Fibroblast of skin of abdomen (primary cell): ENCODE data around the gene NHSL2. TPM values are rescaled to one million over a fixed set of nuclear protein-coding genes. Genes with fewer than 3 reads are reported as not detected.
"Not testable (repeated sequence)": the region's sequence is repeated elsewhere in the genome, so short reads cannot be mapped to it uniquely, and the experiment has no call there.

Experiments used
- DNase-seq: peaks from one replicate; pipeline ENCODE4 v3.0.0-alpha.2; 2013
- polyA plus RNA-seq, 2 experiments: library from polyadenylated mRNA; unstranded; fragments of 120-200 nt; gene quantifications; one replicate each; pipeline ENCODE4 v1.2.1, GENCODE V29; 2013; ENCODE audit not compliant: insufficient read length in 2 of 2

Gene NHSL2
- 14.4 TPM for polyA plus RNA-seq (2013, experiment 1 of 2; ENCODE audit: insufficient read length)
- polyA plus RNA-seq (2013, experiment 2 of 2; ENCODE audit: insufficient read length): 12.1 TPM

DNA sequence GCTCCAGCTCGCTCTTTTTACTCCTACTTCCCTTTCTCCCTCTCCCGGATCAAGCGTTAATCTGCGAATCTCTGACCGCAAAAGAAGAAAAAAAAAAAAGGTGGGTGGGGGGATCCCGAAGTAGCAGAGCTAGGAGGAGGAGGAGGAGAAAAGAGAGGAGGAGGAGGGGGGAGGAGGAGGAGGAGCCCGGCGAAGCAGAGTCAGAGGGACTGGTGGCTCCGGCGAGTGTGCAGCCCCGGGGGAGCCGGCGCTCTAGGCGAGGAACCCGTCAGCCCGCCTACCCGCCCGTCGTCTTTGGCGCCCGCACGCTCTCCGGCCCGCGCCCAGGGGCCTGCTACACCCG lies at the start of gene NHSL2:
TSS of gene NHSL2 (plus strand) at position 203 of the 343 bp plus-strand sequence.
- no peak for DNase-seq

DNA sequence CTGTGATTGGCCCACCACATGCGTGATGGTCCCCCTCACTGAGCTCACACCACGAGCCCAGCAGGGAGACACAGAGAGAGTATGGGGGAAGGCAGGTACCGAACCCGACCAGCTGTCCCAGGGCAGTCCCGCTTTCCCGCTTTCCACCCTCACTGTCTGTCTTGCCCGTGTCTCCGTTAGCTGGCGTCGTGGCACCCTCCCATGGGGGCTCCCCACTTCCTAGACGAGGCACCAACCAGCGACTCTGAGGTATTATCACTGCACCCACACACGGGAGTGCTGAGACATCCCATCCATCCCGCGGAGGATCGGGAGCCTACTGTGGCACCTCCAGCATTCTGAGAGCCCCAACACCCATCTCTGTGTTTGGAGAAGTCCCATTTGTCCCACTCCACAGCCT lies 43.0 kb upstream of the NHSL2 start:
- DNase-seq: no peak

DNA sequence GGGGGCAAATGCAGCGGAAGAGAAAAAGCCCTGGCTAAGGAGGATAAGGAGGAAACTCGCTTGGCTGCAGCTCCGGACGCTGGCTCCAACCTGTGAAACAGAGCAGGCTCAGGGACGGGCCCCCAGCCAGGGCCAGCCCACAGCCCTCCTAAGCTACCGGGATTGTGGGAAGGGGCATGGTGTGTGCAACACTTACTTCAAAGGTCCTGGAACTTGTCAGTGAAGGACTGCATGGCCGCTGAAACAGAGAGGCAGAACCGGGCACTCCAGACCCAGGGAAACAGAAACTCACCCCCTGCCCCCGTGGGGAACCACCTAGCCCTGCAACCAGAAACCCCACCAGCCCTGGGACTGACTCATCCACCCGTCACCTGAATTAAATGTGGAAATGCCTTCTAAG lies 41.1 kb upstream of the NHSL2 start:
- DNase-seq: not testable (repeated sequence)

DNA sequence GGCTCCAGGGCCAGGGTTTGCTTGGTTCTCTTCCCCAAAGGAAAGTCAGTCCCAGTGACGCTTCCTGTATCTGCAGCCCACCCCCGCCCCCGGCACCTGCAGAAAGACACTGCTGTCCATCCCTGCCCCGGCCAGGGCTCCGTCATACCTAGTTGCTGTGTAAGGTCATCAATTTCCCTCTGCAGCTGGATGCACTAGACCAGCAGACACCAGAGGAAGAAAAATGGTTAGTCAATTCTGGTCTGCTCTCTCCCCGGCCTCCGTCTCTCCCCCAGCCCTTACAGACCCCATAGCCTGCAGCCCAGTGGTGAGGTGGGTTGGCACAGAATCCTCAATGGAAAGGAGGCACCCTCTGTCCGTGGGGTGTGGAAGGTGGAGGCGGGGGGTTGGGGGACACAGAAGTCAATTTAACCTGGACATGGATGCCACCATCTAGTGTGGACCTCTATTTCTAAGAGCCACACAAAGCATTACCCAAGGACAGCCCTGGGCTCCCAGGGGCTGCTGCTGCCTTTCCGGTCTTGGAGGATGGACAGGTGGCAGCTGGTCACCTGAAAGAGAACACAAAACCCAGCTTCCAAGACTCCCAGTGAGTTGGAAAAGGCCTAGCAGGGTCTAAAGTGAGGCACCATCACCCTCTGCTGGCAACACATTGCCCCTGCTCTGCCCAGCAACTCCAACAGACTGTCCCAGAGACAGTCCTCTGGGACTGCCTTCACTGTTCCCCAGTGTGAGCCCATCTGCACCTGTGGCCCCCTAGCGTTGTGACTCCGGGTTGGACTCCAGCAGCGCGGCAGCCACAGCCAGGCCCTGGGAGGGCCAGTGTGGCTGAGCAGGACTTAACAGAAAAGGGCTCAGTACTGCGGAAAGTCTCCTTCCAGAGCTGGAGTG lies 40.2 kb upstream of the NHSL2 start:
- DNase-seq: peak; percentile 0

GRCh38 chrX:71871367-71871766 lies 39.3 kb upstream of the NHSL2 start:
- peak; percentile 40 for DNase-seq

- no peak for DNase-seq
Measured at GRCh38 chrX:71872542-71873458, 37.8 kb upstream of the NHSL2 start.

- DNase-seq: no peak
Measured at GRCh38 chrX:71873459-71873833, 37.2 kb upstream of the NHSL2 start.

GRCh38 chrX:71876841-71877240 lies 33.8 kb upstream of the NHSL2 start:
- not testable (repeated sequence) for DNase-seq

- DNase-seq: no peak
Measured at GRCh38 chrX:71885099-71885498, 25.5 kb upstream of the NHSL2 start.

DNA sequence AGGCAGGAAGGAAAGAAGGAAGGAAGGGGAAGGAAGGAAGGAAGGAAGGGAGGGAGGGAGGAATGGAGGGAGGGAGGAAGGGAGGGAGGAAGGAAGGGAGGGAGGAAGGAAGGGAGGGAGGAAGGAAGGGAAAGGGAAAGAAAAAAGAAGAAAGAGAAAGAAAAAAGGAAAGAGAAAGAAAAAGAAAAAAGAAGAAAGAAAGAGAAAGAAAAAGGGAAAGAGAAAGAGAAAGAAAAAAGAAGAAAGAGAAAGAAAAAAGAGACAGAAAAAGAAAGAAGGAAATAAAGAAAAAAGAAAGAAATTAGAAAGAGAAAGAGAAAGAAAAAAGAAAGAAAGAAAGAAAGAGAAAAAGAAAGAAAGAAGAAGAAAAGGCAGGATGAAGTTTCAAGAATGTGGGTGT lies 15.0 kb upstream of the NHSL2 start:
- DNase-seq: no peak

DNA sequence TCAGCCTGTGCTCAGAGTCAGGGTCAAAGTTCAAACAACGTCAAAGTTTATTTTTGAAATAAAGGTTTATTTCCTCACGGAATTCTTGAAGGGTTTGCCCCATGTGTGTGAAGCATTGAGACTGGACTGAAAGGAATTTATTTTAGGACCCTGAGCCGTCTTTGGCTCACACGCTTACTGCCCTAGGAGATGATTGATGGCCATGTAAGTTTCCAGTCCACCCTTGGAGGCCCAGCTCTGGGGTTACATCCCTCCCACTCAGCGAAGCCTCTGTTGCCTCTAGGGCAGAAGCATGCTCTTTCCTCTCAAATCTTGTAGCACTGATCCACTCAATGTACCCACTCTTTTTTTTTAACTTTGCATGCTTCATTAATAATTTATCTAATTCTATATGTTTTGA lies 4.5 kb upstream of the NHSL2 start:
- DNase-seq: no peak

DNA sequence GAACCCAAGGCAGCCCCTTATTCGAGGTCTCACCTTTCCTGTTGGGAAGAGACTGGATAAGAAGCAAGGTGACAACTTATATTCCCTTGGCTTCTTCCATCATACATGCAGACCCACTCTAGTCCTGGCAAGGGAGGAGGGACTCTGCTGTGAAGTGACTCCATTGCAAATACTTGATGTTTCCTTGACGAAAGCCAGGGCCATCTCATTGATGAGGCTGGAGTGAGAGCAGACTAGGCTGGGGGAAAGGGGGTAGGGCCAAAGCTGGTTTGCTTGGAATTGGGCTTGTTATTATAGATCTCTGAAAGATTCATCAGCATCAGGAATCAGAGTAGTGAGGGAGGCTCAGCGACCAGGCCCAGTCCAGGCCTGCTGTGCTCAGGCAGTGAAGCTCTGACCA lies 2.3 kb upstream of the NHSL2 start:
- DNase-seq: no peak

DNA sequence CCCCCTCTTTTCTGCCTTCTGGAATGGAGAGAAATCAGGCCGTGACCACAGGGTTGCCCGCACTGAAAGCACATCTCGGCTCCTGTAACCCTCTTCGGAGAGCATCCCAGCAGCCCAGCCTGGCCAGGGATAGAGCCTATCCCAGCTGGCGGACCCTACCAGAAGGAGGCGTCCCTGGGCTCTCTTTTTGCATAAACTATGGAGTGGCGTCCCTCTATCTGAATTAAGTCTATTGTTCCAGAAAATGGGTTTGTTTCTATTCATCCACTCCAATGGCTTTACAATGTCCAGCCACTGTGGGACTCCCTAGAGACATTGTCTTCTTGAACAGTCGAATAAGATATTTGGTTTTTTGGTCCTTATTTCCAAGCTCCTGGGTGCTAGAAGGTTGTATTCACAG lies 689 bp upstream of the NHSL2 start:
- no peak for DNase-seq

GRCh38 chrX:71910986-71911730 lies 513 bp downstream of the NHSL2 start:
- no peak for DNase-seq

DNA sequence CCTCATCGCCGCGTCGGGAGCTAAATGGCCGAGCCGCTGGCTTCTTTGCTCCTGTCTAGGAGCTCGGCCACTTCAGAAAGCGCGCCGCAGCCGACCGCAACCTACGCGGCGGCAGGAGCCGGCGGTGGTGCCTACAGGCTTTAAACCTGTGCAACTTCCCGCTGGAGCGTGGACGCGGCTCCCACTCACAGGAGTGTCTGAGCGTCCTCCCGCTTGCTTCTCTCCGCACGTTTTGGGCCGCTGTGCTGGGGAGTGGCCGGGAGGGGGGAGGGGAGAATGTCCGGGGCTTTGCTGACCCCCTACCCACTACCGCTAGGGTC lies 1.0 kb downstream of the NHSL2 start:
- DNase-seq: no peak

- no peak for DNase-seq
Measured at GRCh38 chrX:71912156-71912555, 1.5 kb downstream of the NHSL2 start.

DNA sequence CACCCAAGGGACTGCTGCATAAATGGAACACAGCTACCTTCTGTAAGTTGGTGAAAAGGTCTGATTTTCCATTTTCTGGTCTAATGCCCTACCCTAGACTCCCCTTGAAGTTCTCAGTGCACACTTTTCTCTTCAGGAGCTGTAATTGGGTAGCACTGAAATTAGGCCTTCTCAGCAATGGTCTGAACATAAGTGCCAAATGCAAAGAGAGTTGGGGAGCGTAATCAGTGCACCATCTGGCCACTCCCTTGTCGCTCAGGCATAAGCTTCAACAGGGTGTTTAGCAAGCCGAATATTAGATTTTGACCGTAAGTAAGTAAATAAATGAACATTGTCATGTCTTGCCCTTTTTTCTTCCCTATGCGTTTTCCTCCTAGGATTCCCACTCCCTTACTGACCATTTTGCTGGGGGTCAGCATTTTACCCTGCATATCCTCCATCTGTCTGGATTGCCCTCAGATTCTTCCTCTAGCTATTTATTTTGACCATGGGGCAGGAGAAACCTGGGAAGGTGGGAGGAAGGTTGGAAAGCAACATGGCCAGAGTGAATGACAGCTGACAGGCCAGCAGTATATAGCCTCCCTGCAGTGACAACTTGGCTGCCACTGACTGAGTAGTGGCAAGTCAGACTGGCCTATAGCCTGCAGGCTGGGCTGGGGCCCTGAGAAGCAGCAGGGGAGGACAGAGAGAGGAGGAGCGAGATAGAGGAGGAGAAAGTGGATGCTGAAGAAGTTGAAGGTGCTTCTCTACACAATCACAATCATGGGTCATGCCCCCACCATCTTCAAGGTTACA lies 2.7 kb downstream of the NHSL2 start:
- DNase-seq: no peak

DNA sequence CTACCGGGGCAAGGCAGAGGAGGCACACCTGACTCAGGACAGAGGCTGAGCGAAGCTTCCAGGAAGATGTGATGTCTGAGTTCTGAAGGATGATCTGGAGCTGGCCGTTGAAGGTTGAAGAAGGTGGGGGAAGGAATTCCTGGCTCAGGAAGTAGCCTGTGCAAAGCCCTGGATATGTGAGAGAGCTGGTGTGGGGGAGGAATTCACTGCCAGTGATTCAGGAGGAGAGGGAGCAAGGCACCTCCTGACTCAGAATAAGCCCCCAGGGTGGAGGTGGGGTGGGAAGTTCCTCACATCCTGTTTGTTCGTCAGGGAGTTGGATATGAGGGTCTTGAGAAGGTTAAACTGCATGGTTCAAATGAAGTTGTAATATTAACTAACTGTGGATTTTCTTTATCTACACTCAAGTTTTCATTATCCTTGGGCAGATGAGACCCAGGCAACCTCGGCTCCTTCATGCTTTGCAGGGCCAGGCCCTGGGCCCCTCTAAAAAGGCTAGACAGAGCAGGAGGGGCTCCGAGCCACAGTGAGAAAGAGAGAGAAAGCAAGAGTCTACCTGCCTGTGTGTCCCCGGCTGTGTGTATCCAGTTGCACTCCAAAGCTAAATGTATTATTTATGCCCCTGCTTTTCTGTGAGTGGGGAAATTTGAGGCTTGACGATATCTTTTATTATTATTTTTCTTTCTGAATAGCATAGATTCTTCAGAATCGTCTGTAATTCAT lies 7.1 kb downstream of the NHSL2 start:
- peak; percentile 67 for DNase-seq

- DNase-seq: peak; percentile 82
Measured at GRCh38 chrX:71919431-71919830, 8.8 kb downstream of the NHSL2 start.

- DNase-seq: no peak
Measured at GRCh38 chrX:71919886-71920285, 9.2 kb downstream of the NHSL2 start.

DNA sequence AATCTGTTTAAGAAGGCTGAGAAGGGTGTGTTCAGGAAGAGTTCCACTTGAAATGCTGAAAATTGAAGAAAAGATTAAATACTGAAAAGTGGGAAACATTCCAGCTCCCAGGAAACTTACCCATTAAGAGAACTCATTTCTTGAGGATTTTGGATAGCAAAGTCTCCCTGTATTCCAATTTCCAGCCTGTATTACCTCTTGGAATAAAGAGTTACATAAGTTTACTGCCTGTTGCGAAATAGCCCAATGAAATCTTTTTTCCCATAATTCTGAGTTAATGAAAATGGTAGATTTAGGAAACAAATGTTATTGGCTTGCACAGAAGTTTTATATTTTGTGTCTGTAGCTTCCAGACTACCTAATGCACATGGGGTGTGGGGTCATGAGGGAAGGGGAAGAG lies 12.0 kb downstream of the NHSL2 start:
- DNase-seq: no peak
